Measurements from ENCODE around the gene KRT23. TPM values are rescaled to one million over a fixed set of nuclear protein-coding genes. Genes with fewer than 3 reads are reported as not detected.

Gene KRT23
- total and polyA plus RNA-seq, 9 of the 15 experiments (the other 6 are each of a cell fraction or from before 2014, with no cell fraction given): not detected

- in situ Hi-C loops (cut with MboI): no loop called here
- Histone ChIP-seq H3K27me3 (ENCODE audit: control insufficient read depth in 2 of 2, insufficient read depth in 2 of 2, low read length in 2 of 2) (peaks cover 0 to 11% of the 10 kb centered on the region in 2 experiments; a peak in 2 of 5 replicates), H3K4me2 (ENCODE audit: insufficient read depth, low read length) (no peak overlapping the region), H3K9me1 (ENCODE audit: control insufficient read depth, insufficient read depth, low read length) (no peaks in the 10 kb centered on the region), H4K20me1 (replicated peaks; ENCODE audit: control insufficient read depth, insufficient read depth, low read length) (no peaks in the 10 kb centered on the region), H3K27ac (ENCODE audit: extremely low read depth, low read depth, low read length) (no peak overlapping the region), H3K4me3 (no peak overlapping the region), H2AFZ (ENCODE audit: low read depth, low read length) (no peak overlapping the region), H3K9me3 (replicated peaks; ENCODE audit: control insufficient read depth, insufficient read depth, low read depth, low read length) (no peaks in the 10 kb centered on the region), H3K4me1 (replicated peaks in 1 of 2; ENCODE audit: control insufficient read depth in 2 of 2, insufficient read depth in 2 of 2, low read length in 2 of 2) (no peaks in the 10 kb centered on the region), H3K79me2 (ENCODE audit: control insufficient read depth, insufficient read depth, low read length) (no peaks in the 10 kb centered on the region), H3K36me3 (ENCODE audit: control insufficient read depth, insufficient read depth, low read length) (no peaks in the 10 kb centered on the region), H3K9ac (ENCODE audit: insufficient read depth in 1 of 2, low read depth in 2 of 2, low read length in 2 of 2) (no peak overlapping the region)
- DNase-seq (ENCODE audit: extremely low read depth in 1 of 4, low spot score in 3 of 4) (no peak), ATAC-seq (no peak), FAIRE-seq (no peak)
- no peak for TF ChIP-seq ZNF449 (CRISPR knock-in tag; IDR thresholded peaks at IDR 0.05)
- no peak for TF ChIP-seq UBTF (IDR thresholded peaks at IDR 0.05; ENCODE audit: borderline replicate concordance in 1 of 2, low read depth in 2 of 2, low read length in 2 of 2)
- no peak for TF ChIP-seq MNT (conservative IDR thresholded peaks at IDR 0.05)
- no peak for TF ChIP-seq ZNF584 (CRISPR knock-in tag; IDR thresholded peaks at IDR 0.05; ENCODE audit: low read depth)
- TF ChIP-seq ZNF174 (CRISPR knock-in tag; IDR thresholded peaks at IDR 0.05): no peak
- CTCF ChIA-PET (ENCODE audit: low intra/inter-chr PET ratio): no interaction called here
- POLR2A ChIA-PET: interaction anchor here (0.7 kb wide), 1 partner anchor 12 kb away, joined by 5 read pairs; no protein-coding TSS in a partner anchor
- 0% methylated on average over 1 of the region's 1 CpG for WGBS (ENCODE audit: insufficient coverage, low coverage, missing lambda C conversion rate)
- intact Hi-C loops (cut with micrococcal nuclease): no loop called here
- BruUV-seq (replicated peaks): no TSS peak
Observed at GRCh38 chr17:40952661-40953060, 15.2 kb upstream of the KRT23 start.

All from K562 (cell line).